SU-DHL-6 (cell line): Measurements from ENCODE around the gene CACNA2D4.

Source experiments
- CTCF ChIP-seq: fragments of 200-600 bp; sonication (generic); IDR thresholded peaks from one replicate; pipeline ENCODE4 v1.5.1; 2017; ENCODE audit warnings: antibody characterized with exemption, mild to moderate bottlenecking, low read length, moderate library complexity; ENCODE audit not compliant: insufficient read depth, poor library complexity, severe bottlenecking
- EZH2phosphoT487 ChIP-seq: fragments of 200-600 bp; sonication (generic), shearing (Covaris generic); conservative IDR thresholded peaks from 2 replicates; pipeline ENCODE4 v1.6.1; 2018; ENCODE audit warnings: mild to moderate bottlenecking, antibody characterized with exemption, low read length, moderate library complexity, mixed read lengths

GRCh38 chr12:1812650-1813302 is 105.7 kb downstream of the CACNA2D4 start:
- TF ChIP-seq EZH2phosphoT487 (no peak), CTCF (no peak)
